NCI-H524 treated with DMSO at 0.1 percent for 48 hours (cell line): ENCODE measurements around the gene TJP1.
"Not testable (repeated sequence)": the region's sequence is repeated elsewhere in the genome, so short reads cannot be mapped to it uniquely, and the experiment has no call there.

ENCODE experiments used
- DNase-seq: peaks from one replicate; lab custom pipeline; 2025; lab: John Stamatoyannopoulos, UW

Gene TJP1

GRCh38 chr15:29657476-29657817 is 164.8 kb downstream of the TJP1 start:
- not testable (repeated sequence) for DNase-seq

- DNase-seq, result no peak
Observed at GRCh38 chr15:29656636-29657475, 165.4 kb downstream of the TJP1 start.

- no peak for DNase-seq
Observed at GRCh38 chr15:29652595-29652994, 169.7 kb downstream of the TJP1 start.

GRCh38 chr15:29651476-29652233 is 170.6 kb downstream of the TJP1 start:
- DNase-seq, result no peak
